NB4 (cell line): ENCODE results near the gene MYL3.

Source experiments
- DNase-seq: peaks from one replicate; pipeline ENCODE4 v3.0.0; 2010; ENCODE audit warnings: low read depth
- H3K4me3 ChIP-seq: one replicate; pipeline ENCODE4 v1.5.1; 2011; ENCODE audit warnings: mild to moderate bottlenecking, low read depth, low read length, moderate library complexity
- MAX ChIP-seq: IDR thresholded peaks from 2 replicates; pipeline ENCODE4 v1.6.1; 2011; ENCODE audit warnings: low read depth, low read length
- MYC ChIP-seq: IDR thresholded peaks from 2 replicates; pipeline ENCODE4 v1.6.1; 2011; ENCODE audit warnings: low read depth, low read length
- POLR2A ChIP-seq: IDR thresholded peaks from 2 replicates; pipeline ENCODE4 v1.6.1; 2011; ENCODE audit warnings: mild to moderate bottlenecking; ENCODE audit not compliant: insufficient read length; ENCODE audit errors: extremely low read depth
- TF ChIP-seq, protein P1 (sequence below): IDR thresholded peaks from one replicate; pipeline ENCODE4 v1.5.1; 2012; ENCODE audit warnings: low read depth, low read length

Gene MYL3

GRCh38 chr3:46859001-46859710 is 4.1 kb downstream of the MYL3 start:
- no peak for DNase-seq
- TF ChIP-seq MYC = no peak
- no peak for TF ChIP-seq MAX
- TF ChIP-seq POLR2A = no peak
- TF ChIP-seq, protein P1, sequence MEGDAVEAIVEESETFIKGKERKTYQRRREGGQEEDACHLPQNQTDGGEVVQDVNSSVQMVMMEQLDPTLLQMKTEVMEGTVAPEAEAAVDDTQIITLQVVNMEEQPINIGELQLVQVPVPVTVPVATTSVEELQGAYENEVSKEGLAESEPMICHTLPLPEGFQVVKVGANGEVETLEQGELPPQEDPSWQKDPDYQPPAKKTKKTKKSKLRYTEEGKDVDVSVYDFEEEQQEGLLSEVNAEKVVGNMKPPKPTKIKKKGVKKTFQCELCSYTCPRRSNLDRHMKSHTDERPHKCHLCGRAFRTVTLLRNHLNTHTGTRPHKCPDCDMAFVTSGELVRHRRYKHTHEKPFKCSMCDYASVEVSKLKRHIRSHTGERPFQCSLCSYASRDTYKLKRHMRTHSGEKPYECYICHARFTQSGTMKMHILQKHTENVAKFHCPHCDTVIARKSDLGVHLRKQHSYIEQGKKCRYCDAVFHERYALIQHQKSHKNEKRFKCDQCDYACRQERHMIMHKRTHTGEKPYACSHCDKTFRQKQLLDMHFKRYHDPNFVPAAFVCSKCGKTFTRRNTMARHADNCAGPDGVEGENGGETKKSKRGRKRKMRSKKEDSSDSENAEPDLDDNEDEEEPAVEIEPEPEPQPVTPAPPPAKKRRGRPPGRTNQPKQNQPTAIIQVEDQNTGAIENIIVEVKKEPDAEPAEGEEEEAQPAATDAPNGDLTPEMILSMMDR = no peak
- H3K4me3 ChIP-seq = no peak overlapping the region

DNA sequence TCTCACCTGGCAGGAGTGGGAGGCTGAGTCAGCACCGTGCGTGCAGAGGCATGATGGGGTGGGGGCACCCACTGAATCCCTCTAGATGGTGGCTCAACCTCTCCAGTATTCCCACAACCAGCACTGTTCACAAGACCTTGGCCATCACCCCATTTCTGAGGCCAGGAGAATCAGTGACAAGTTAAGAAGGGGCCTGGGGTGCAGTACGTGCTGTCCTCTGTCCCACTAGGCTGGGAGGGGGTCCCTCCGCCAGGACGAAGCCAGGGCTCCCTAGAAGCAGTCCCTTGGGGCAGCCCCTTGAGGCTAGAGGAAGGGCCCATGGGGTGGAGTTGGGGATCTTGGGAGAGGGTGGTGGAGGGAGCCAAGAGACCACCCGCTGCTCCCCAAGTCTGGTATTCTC is 4.8 kb downstream of the MYL3 start:
- TF ChIP-seq, protein P1 = no peak
- H3K4me3 ChIP-seq = no peak overlapping the region
- DNase-seq = no peak

DNA sequence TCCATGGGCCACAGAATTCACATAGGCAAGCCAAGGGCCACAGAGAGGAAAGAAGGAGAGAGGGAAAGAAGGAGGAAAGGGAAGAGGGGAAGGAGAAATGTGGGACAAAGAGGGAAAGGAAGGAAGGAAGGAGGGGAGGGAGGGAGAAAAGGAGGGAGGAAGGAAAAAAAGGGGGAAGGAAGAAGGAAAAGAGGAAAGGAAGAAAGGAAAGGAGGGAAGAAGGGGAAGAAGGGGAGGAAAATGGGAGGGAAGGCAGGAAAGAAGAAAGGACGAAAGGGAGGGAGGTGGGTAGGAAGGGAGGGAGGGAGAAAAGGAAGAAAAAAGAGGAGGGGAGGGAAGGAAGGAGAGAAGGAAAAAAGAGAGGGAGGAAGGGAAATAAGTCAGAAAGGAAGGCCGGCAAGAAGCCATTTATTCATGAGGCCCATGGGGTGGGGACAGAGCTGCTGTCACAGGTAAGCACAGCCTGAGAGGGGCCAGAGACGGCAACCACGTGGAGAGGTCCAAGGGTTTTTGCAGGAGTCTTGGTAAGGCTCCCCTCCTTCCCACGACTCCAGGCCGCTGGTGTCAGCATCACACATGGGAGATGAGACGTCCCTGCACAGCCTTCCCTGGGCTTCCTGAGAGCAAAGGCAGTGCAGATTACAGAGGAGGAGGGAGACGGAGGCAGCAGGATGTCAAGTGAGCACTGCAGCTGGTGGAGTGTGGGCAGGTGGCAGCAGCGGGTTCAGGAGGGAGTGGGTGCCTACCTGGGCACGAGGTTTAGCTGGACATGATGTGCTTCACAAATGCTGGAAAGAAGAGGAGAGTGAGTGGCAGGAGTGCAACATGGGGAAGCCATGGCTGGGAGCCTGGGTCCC is 5.5 kb downstream of the MYL3 start:
- H3K4me3 ChIP-seq = no peak overlapping the region
- no peak for TF ChIP-seq POLR2A
- TF ChIP-seq, protein P1 = no peak
- no peak for TF ChIP-seq MYC
- DNase-seq = no peak

DNA sequence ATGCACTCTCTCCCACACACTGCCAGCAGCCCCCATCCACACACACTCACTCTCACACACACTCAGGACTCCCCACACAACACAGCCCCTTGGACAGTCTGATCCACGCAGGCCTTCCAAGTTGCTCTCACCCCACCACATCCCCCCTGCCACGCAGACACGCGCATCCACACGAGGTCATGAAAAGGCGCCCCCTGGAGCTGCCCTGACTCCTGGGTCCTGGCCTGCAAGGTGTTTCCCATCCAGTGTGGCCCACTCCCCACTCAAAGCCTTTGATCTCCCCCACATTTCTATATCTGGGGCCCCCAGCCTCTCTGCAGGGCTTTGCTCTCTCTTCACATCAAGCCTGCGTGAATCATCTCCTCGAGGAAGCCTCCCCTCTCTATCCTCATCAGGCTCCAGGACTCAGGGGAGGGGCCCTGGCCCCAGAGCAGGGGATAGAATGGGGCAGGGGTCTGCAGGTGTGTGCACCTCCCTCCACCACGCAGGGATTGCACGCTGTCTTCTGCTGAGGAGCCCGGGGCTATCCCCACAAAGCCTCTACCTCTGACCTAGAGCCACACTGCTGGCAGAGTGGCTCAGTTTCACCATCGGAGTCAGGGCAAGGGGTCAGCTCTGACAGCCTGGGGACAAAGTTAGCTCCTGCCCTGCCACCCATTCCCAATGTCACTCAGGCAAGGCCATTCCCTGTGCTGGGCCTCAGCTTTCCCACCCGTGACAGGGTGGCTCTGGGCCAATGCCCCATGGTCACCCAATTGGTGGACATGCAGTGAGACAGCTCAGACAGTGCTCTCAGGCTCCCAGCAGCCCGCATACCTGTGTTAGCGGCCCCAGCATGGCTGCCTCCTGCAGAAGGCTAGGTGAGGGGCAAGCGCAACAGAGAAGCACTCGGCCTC is 6.4 kb downstream of the MYL3 start:
- DNase-seq = no peak
- no peak for TF ChIP-seq MYC
- TF ChIP-seq POLR2A = no peak
- TF ChIP-seq MAX = no peak
- TF ChIP-seq, protein P1 = no peak
- H3K4me3 ChIP-seq = no peak overlapping the region

GRCh38 chr3:46854555-46854991 is 8.7 kb downstream of the MYL3 start:
- TF ChIP-seq POLR2A (no peak), MYC (no peak), MAX (no peak)
- TF ChIP-seq, protein P1 = no peak
- DNase-seq = no peak
- no peak overlapping the region for H3K4me3 ChIP-seq
